ENCODE measurements around the gene KCP.

KCP gene

GRCh38 chr7:128852537-128853254 lies 57.8 kb downstream of the KCP start:
- DNase-seq, result no peak

GRCh38 chr7:128849804-128850490 lies 60.6 kb downstream of the KCP start:
- no peak for DNase-seq

- DNase-seq, result no peak
Measured at GRCh38 chr7:128849156-128849515, 61.4 kb downstream of the KCP start.

- DNase-seq, result no peak
Measured at GRCh38 chr7:128848289-128849155, 62.0 kb downstream of the KCP start.

- DNase-seq, result no peak
Measured at GRCh38 chr7:128847721-128848211, 62.7 kb downstream of the KCP start.

- DNase-seq, result no peak
Measured at GRCh38 chr7:128846781-128847444, 63.6 kb downstream of the KCP start.

- no peak for DNase-seq
Measured at GRCh38 chr7:128845987-128846386, 64.5 kb downstream of the KCP start.

GRCh38 chr7:128845475-128845874 lies 65.0 kb downstream of the KCP start:
- DNase-seq, result no peak

- no peak for DNase-seq
Measured at GRCh38 chr7:128844777-128845311, 65.7 kb downstream of the KCP start.

DNA sequence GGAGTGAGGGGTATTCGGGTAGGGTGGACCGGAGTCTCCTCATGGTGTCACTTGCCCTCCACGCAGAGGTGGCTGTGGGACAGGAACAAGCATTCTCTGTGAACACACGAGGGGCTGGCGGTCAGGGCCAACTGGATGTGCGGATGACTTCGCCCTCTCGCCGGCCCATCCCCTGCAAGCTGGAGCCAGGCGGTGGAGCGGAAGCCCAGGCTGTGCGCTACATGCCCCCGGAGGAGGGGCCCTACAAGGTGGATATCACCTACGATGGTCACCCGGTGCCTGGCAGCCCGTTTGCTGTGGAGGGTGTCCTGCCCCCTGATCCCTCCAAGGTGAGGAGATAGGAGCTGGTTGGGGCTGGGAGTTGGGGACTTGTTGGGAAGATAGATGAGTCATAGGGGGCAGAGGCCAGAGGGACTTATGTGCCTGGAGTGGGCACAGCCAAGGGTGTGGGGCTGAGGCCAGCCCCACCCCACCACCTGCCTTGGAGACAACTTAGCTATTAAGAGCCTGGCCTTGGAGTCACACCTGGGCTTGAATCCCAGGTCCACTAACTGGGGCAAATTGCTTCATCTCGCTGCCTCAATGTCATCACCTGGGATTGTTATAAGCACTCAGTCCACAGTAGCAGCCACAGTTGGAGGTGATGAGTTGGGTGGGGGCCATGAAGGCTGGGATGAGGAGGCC lies 66.4 kb downstream of the KCP start:
- DNase-seq, result no peak

DNA sequence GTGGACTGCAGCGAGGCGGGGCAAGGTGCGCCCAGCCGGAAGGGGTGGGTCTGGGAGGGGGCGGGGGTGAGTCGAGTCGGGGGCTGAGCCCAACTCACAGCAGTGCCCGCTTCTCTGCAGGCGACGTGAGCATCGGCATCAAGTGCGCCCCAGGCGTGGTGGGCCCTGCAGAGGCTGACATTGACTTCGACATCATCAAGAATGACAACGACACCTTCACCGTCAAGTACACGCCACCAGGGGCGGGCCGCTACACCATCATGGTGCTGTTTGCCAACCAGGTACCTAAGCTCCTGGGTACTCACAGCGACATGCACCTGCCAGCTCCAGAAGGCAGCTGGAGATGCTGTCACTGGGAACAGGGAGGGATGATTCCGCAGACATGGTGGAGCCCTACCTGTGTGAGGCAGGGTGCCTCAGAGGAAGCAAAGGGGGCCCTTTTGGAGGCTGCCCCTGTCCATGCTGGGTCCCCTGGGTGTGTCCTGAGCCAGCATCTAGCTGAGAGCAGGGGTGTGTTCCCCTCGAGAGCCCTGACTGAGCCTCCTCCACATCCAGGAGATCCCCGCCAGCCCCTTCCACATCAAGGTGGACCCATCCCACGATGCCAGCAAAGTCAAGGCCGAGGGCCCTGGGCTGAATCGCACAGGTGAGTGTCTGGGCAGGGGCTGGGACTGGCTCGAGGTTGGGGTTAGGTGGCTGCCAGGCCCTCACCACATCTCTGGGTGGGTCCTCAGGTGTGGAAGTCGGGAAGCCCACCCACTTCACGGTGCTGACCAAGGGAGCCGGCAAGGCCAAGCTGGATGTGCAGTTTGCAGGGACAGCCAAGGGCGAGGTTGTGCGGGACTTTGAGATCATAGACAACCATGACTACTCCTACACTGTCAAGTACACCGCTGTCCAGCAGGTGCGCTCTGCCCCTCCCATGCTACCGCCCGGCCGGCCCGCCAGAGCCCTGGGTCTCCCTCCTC lies 67.6 kb downstream of the KCP start:
- no peak for DNase-seq

GRCh38 chr7:128841921-128842673 lies 68.4 kb downstream of the KCP start:
- peak; percentile 50 for DNase-seq

DNA sequence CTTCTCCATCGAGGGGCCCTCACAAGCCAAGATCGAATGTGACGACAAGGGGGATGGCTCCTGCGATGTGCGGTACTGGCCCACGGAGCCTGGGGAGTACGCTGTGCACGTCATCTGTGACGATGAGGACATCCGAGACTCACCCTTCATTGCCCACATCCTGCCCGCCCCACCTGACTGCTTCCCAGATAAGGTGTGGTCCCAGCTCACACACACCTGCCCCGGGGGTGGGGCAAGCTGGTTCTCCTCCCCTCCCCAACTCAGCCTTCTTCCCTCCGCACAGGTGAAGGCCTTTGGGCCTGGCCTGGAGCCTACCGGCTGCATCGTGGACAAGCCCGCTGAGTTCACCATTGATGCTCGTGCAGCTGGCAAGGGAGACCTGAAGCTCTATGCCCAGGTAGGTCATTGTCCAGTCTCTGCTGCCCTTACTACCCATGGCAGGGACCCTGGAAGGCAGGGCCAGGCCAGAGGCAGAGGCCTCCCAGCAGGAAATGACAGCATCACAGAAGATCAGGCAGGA lies 69.3 kb downstream of the KCP start:
- DNase-seq, result peak; percentile 38

DNA sequence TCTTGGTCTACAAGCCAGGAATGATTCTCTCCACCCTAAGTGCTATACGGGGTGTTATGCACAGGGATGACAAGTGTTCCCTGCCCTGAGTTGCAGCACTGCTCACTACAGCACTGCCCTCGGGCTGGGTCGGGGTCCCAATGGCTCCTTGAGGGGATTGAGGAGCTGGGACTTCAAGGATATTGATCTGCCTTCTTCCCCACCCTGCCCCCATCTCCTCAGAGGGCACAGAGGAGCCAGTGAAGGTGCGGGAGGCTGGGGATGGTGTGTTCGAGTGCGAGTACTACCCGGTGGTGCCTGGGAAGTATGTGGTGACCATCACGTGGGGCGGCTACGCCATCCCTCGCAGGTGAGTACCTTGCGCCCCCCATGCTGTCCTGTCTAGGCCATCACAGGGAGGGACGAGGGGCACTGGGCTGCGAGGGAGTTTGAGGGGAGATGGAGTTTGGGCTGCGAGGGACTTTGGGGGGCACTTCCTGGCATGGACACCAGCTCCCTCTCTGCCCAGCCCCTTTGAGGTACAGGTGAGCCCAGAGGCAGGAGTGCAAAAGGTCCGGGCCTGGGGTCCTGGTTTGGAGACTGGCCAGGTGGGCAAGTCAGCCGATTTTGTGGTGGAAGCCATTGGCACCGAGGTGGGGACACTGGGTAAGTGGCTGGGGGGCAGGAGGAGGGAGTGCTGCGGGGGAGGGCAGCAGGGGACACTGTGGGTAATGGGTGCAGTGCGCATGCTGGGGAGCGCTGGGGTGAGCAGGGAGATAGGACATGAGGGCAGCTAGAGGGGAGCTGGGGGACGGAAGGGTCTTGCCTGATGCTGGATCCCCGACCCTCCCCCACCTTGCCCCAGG lies 70.0 kb downstream of the KCP start:
- no peak for DNase-seq

DNA sequence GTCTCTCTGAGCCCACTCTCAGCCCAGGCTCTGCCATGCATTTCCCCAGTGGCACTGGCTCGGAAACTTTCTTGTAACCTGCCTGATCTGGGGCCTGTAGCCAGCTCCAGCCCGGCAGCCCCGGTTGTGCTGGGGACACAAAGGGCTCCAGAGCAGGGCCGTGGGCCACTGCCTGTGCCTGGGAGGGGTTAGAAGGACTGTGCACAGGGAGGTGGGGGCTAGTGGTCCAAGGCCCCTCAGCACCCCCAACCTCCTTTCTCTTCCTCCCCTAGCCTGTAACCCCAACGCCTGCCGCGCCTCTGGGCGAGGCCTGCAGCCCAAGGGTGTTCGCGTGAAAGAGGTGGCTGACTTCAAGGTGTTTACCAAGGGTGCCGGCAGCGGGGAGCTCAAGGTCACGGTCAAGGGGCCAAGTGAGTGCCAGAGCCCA lies 70.7 kb downstream of the KCP start:
- no peak for DNase-seq

GRCh38 chr7:128838981-128839731 lies 71.4 kb downstream of the KCP start:
- no peak for DNase-seq

DNA sequence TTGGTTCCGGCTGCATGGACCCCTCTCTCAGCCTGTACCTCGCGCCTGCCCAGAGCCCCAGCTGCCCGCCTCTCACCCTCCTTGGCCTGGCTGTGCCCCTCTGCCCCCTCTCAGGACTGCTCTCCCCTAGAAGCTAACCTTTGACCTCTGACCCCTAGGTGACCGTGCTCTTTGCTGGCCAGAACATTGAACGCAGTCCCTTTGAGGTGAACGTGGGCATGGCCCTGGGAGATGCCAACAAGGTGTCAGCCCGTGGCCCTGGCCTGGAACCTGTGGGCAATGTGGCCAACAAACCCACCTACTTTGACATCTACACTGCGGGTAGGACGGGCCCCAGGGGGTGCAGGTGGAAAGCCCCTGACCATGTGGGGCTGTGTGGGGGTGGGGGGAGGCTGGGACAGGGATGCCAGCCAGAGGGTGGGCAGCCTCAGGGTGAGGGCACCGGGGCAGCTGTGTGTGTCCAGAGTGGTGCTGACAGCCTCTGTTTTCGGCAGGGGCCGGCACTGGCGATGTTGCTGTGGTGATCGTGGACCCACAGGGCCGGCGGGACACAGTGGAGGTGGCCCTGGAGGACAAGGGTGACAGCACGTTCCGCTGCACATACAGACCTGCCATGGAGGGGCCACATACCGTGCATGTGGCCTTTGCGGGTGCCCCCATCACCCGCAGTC lies 72.3 kb downstream of the KCP start:
- DNase-seq, result no peak
